ENCODE results near the gene CCDC178.

GRCh38 chr18:33432857-33433256 is 7.7 kb downstream of the CCDC178 start:
- TF ChIP-seq CTCF (IDR thresholded peaks at IDR 0.05) (no peak), POLR2A (IDR thresholded peaks at IDR 0.05) (no peak)

All from adrenal gland (tissue), 5 donors.